NCI-H345 treated with DMSO at 0.1 percent for 48 hours (cell line): ENCODE measurements around the gene RSPH10B2.
"Not testable (repeated sequence)": the region's sequence is repeated elsewhere in the genome, so short reads cannot be mapped to it uniquely, and the experiment has no call there.

Source experiments
- DNase-seq: peaks from one replicate; lab custom pipeline; 2025; ENCODE audit not compliant: unreplicated experiment; lab: John Stamatoyannopoulos, UW

The RSPH10B2 gene

GRCh38 chr7:6842278-6842921 is 88.5 kb downstream of the RSPH10B2 start:
- not testable (repeated sequence) for DNase-seq

- not testable (repeated sequence) for DNase-seq
Measured at GRCh38 chr7:6843092-6843491, 89.2 kb downstream of the RSPH10B2 start.

GRCh38 chr7:6843654-6844053 is 89.8 kb downstream of the RSPH10B2 start:
- not testable (repeated sequence) for DNase-seq

GRCh38 chr7:6845971-6846449 is 92.1 kb downstream of the RSPH10B2 start:
- not testable (repeated sequence) for DNase-seq

- DNase-seq, result not testable (repeated sequence)
Measured at GRCh38 chr7:6847751-6848150, 93.8 kb downstream of the RSPH10B2 start.
